Brain microvascular endothelial cell (primary cell): Measurements from ENCODE around the gene DLG2.
A peak's percentile ranks its signal among the peaks of the same experiment; 100 is the strongest.

Source experiments
- DNase-seq: peaks from one replicate; pipeline ENCODE4 v3.0.0-alpha.2; 2020
- H3K27ac ChIP-seq: fragments of 250-450 bp; sonication (Bioruptor Pico); 2 replicates; pipeline ENCODE4 v1.5.1; 2020; ENCODE audit warnings: mild to moderate bottlenecking, moderate library complexity
- H3K27me3 ChIP-seq: fragments of 250-450 bp; sonication (Bioruptor Pico); replicated peaks from 2 replicates; pipeline ENCODE4 v1.5.1; 2020; ENCODE audit warnings: mild to moderate bottlenecking
- H3K36me3 ChIP-seq: fragments of 250-450 bp; sonication (Bioruptor Pico); replicated peaks from 2 replicates; pipeline ENCODE4 v1.5.1; 2020; ENCODE audit warnings: mild to moderate bottlenecking
- H3K4me3 ChIP-seq: 2 replicates; pipeline ENCODE4 v1.5.1; 2011; ENCODE audit warnings: low read depth, mild to moderate bottlenecking, control low read depth, low read length, moderate library complexity
- CTCF ChIP-seq: IDR thresholded peaks from 2 replicates; pipeline ENCODE4 v1.5.1; 2011; ENCODE audit warnings: low read depth, mild to moderate bottlenecking, moderate library complexity, low read length, control low read depth, inconsistent platforms; ENCODE audit errors: missing control alignments
- in situ Hi-C: cut with HindIII; loops from 2 replicates; pipeline ENCODE4 v1.10.0; 2017; ENCODE audit warnings: low sequenced_read_pairs, low pct_ligation_motif_present

The DLG2 gene

GRCh38 chr11:85089654-85090053 lies 537.5 kb downstream of the DLG2 start:
- no peaks in the 10 kb centered on the region for H3K27me3 ChIP-seq
- no peak for DNase-seq
- no peaks in the 10 kb centered on the region for H3K36me3 ChIP-seq
- TF ChIP-seq CTCF = no peak
- no peak overlapping the region for H3K27ac ChIP-seq
- in situ Hi-C loops = no loop called here
- H3K4me3 ChIP-seq = no peak overlapping the region

- Histone ChIP-seq H3K27ac (no peak overlapping the region), H3K36me3 (no peaks in the 10 kb centered on the region), H3K4me3 (no peak overlapping the region), H3K27me3 (no peaks in the 10 kb centered on the region)
- in situ Hi-C loops = no loop called here
- no peak for TF ChIP-seq CTCF
- no peak for DNase-seq
Measured at GRCh38 chr11:85088286-85088685, 538.9 kb downstream of the DLG2 start.

- DNase-seq = no peak
- peak overlapping the region; percentile 50 for H3K27ac ChIP-seq
- TF ChIP-seq CTCF = no peak
- H3K4me3 ChIP-seq = no peak overlapping the region
- no peaks in the 10 kb centered on the region for H3K27me3 ChIP-seq
- H3K36me3 ChIP-seq = no peaks in the 10 kb centered on the region
- in situ Hi-C loops = no loop called here
Measured at GRCh38 chr11:85086504-85087284, 540.5 kb downstream of the DLG2 start.

GRCh38 chr11:85076535-85077330 lies 550.4 kb downstream of the DLG2 start:
- TF ChIP-seq CTCF = no peak
- in situ Hi-C loops = no loop called here

GRCh38 chr11:85062659-85063058 lies 564.5 kb downstream of the DLG2 start:
- Histone ChIP-seq H3K36me3 (no peaks in the 10 kb centered on the region), H3K27ac (no peak overlapping the region), H3K4me3 (no peak overlapping the region), H3K27me3 (no peaks in the 10 kb centered on the region)
- DNase-seq = no peak
- in situ Hi-C loops = no loop called here
- no peak for TF ChIP-seq CTCF

More at GRCh38 chr11:85076535-85077330, 550.4 kb downstream of the DLG2 start:
- Histone ChIP-seq H3K27me3 (no peaks in the 10 kb centered on the region), H3K36me3 (no peaks in the 10 kb centered on the region), H3K27ac (no peak overlapping the region), H3K4me3 (no peak overlapping the region)
- DNase-seq = peak; percentile 63
